IPS-18c (cell line): Measurements from ENCODE around the gene PITPNC1.
"Not testable (repeated sequence)": the region's sequence is repeated elsewhere in the genome, so short reads cannot be mapped to it uniquely, and the experiment has no call there.

Experiments
- H3K4me3 ChIP-seq: 2 replicates; pipeline ENCODE4 v1.7.0; 2013; ENCODE audit warnings: low read depth, mild to moderate bottlenecking, low read length, moderate library complexity; ENCODE audit not compliant: insufficient read depth
- H3K9me3 ChIP-seq: one replicate; pipeline ENCODE4 v1.6.1; 2013; ENCODE audit warnings: mild to moderate bottlenecking, low read length, moderate library complexity; ENCODE audit not compliant: control insufficient read depth, insufficient read depth

PITPNC1 gene

GRCh38 chr17:67617304-67617899, 240.3 kb downstream of the PITPNC1 start:
- no peak overlapping the region for H3K4me3 ChIP-seq
- H3K9me3 ChIP-seq: peaks cover 2% of the 10 kb centered on the region

- Histone ChIP-seq H3K4me3 (no peak overlapping the region), H3K9me3 (no peaks in the 10 kb centered on the region)
Observed at GRCh38 chr17:67619555-67619954, 242.5 kb downstream of the PITPNC1 start.

GRCh38 chr17:67620088-67620487, 243.0 kb downstream of the PITPNC1 start:
- no peak overlapping the region for H3K4me3 ChIP-seq
- no peaks in the 10 kb centered on the region for H3K9me3 ChIP-seq

- Histone ChIP-seq H3K9me3 (no peaks in the 10 kb centered on the region), H3K4me3 (no peak overlapping the region)
Observed at GRCh38 chr17:67620636-67621035, 243.6 kb downstream of the PITPNC1 start.

- Histone ChIP-seq H3K4me3 (no peak overlapping the region), H3K9me3 (no peaks in the 10 kb centered on the region)
Observed at GRCh38 chr17:67623767-67624166, 246.7 kb downstream of the PITPNC1 start.

GRCh38 chr17:67624886-67625656, 248.0 kb downstream of the PITPNC1 start:
- H3K4me3 ChIP-seq: no peak overlapping the region
- H3K9me3 ChIP-seq: no peaks in the 10 kb centered on the region

GRCh38 chr17:67625971-67626370, 248.9 kb downstream of the PITPNC1 start:
- H3K4me3 ChIP-seq: no peak overlapping the region
- no peaks in the 10 kb centered on the region for H3K9me3 ChIP-seq

- Histone ChIP-seq H3K4me3 (no peak overlapping the region), H3K9me3 (no peaks in the 10 kb centered on the region)
Observed at GRCh38 chr17:67628580-67629013, 251.5 kb downstream of the PITPNC1 start.

GRCh38 chr17:67629971-67630320, 252.9 kb downstream of the PITPNC1 start:
- Histone ChIP-seq H3K9me3 (no peaks in the 10 kb centered on the region), H3K4me3 (no peak overlapping the region)

- H3K4me3 ChIP-seq, H3K9me3 ChIP-seq: not testable (repeated sequence)
Observed at GRCh38 chr17:67630836-67631235, 253.8 kb downstream of the PITPNC1 start.

- no peak overlapping the region for H3K4me3 ChIP-seq
- no peaks in the 10 kb centered on the region for H3K9me3 ChIP-seq
Observed at GRCh38 chr17:67632141-67632540, 255.1 kb downstream of the PITPNC1 start.

GRCh38 chr17:67633751-67634211, 256.7 kb downstream of the PITPNC1 start:
- Histone ChIP-seq H3K4me3 (no peak overlapping the region), H3K9me3 (no peaks in the 10 kb centered on the region)

- Histone ChIP-seq H3K9me3 (no peaks in the 10 kb centered on the region), H3K4me3 (no peak overlapping the region)
Observed at GRCh38 chr17:67635681-67636080, 258.6 kb downstream of the PITPNC1 start.

- no peaks in the 10 kb centered on the region for H3K9me3 ChIP-seq
- no peak overlapping the region for H3K4me3 ChIP-seq
Observed at GRCh38 chr17:67636312-67636711, 259.2 kb downstream of the PITPNC1 start.

- Histone ChIP-seq H3K4me3 (no peak overlapping the region), H3K9me3 (no peaks in the 10 kb centered on the region)
Observed at GRCh38 chr17:67636834-67637520, 259.9 kb downstream of the PITPNC1 start.

- Histone ChIP-seq H3K9me3 (no peaks in the 10 kb centered on the region), H3K4me3 (no peak overlapping the region)
Observed at GRCh38 chr17:67637901-67638641, 261.0 kb downstream of the PITPNC1 start.

GRCh38 chr17:67638871-67639270, 261.8 kb downstream of the PITPNC1 start:
- Histone ChIP-seq H3K9me3 (no peaks in the 10 kb centered on the region), H3K4me3 (no peak overlapping the region)
